Fibroblast of pulmonary artery (primary cell): ENCODE measurements around the gene FGL2.
"Not testable (repeated sequence)": the region's sequence is repeated elsewhere in the genome, so short reads cannot be mapped to it uniquely, and the experiment has no call there.

Source experiments
- DNase-seq: peaks from one replicate; pipeline ENCODE4 v3.0.0-alpha.2; 2010; ENCODE audit warnings: low read depth
- H3K4me3 ChIP-seq: replicated peaks from 2 replicates; pipeline ENCODE4 v1.5.1; 2011; ENCODE audit warnings: low read depth, mild to moderate bottlenecking, control low read depth, low read length, moderate library complexity
- CTCF ChIP-seq: IDR thresholded peaks from 2 replicates; pipeline ENCODE4 v1.5.1; 2011; ENCODE audit warnings: mild to moderate bottlenecking, control low read depth, low read length, inconsistent platforms; ENCODE audit errors: missing control alignments

The FGL2 gene

GRCh38 chr7:77188731-77189437, 10.7 kb downstream of the FGL2 start:
- no peak for TF ChIP-seq CTCF
- H3K4me3 ChIP-seq = no peak overlapping the region
- no peak for DNase-seq

- no peak for TF ChIP-seq CTCF
These were observed 13.8 kb downstream of the FGL2 start for GRCh38 chr7:77185866-77186265.

GRCh38 chr7:77184990-77185389, 14.6 kb downstream of the FGL2 start:
- no peak for TF ChIP-seq CTCF
- no peak overlapping the region for H3K4me3 ChIP-seq
- no peak for DNase-seq

More at GRCh38 chr7:77185866-77186265, 13.8 kb downstream of the FGL2 start:
- H3K4me3 ChIP-seq = no peak overlapping the region
- DNase-seq = no peak

GRCh38 chr7:77184463-77184862, 15.2 kb downstream of the FGL2 start:
- TF ChIP-seq CTCF = no peak
- H3K4me3 ChIP-seq = no peak overlapping the region
- DNase-seq = no peak

GRCh38 chr7:77182261-77182660, 17.4 kb downstream of the FGL2 start:
- H3K4me3 ChIP-seq = no peak overlapping the region
- no peak for DNase-seq
- TF ChIP-seq CTCF = no peak

- TF ChIP-seq CTCF = no peak
- DNase-seq = no peak
- no peak overlapping the region for H3K4me3 ChIP-seq
These were observed 17.9 kb downstream of the FGL2 start for GRCh38 chr7:77181734-77182133.

GRCh38 chr7:77181015-77181595, 18.5 kb downstream of the FGL2 start:
- no peak overlapping the region for H3K4me3 ChIP-seq
- no peak for DNase-seq
- TF ChIP-seq CTCF = no peak

- DNase-seq, H3K4me3 ChIP-seq: not testable (repeated sequence)
These were observed 21.6 kb downstream of the FGL2 start for GRCh38 chr7:77178024-77178423.

GRCh38 chr7:77177321-77177904, 22.2 kb downstream of the FGL2 start:
- H3K4me3 ChIP-seq, DNase-seq: not testable (repeated sequence)

- not testable (repeated sequence) for H3K4me3 ChIP-seq, DNase-seq
These were observed 24.3 kb downstream of the FGL2 start for GRCh38 chr7:77175274-77175800.
